Cardiac fibroblast (primary cell): ENCODE measurements around the gene NR2F1.

ENCODE experiments used
- DNase-seq, 2 donors: peaks; one replicate each; pipeline versions ENCODE4 v3.0.0 to v3.0.0-alpha.2; 2010; ENCODE audit warnings: low read depth in 2 of 2
- H3K4me3 ChIP-seq, 2 donors: replicated peaks in 1 of 2; 1 replicate in 1 of 2; 2 replicates in 1 of 2; pipeline ENCODE4 v1.5.1; 2011; ENCODE audit warnings: low read depth in 2 of 2, low read length in 2 of 2, mild to moderate bottlenecking in 2 of 2, moderate library complexity in 1 of 2
- CTCF ChIP-seq: IDR thresholded peaks from one replicate; pipeline ENCODE4 v1.5.1; 2011; ENCODE audit warnings: low read depth, mild to moderate bottlenecking, low read length, inconsistent platforms

NR2F1 gene

GRCh38 chr5:93602241-93603077, 19.4 kb downstream of the NR2F1 start:
- no peak for DNase-seq
- H3K4me3 ChIP-seq = no peak overlapping the region
- TF ChIP-seq CTCF = no peak

- no peak for DNase-seq
- no peak for TF ChIP-seq CTCF
- no peak overlapping the region for H3K4me3 ChIP-seq
These were observed 20.2 kb downstream of the NR2F1 start for GRCh38 chr5:93603078-93603792.

GRCh38 chr5:93603793-93604643, 21.0 kb downstream of the NR2F1 start:
- peak overlapping the region in 1 of 2 donors; percentile 28 for H3K4me3 ChIP-seq
- DNase-seq = peak; percentile 47 to 54
- no peak for TF ChIP-seq CTCF

GRCh38 chr5:93604644-93605515, 21.9 kb downstream of the NR2F1 start:
- no peak for DNase-seq
- no peak for TF ChIP-seq CTCF
- H3K4me3 ChIP-seq = no peak overlapping the region

- no peak overlapping the region for H3K4me3 ChIP-seq
- no peak for DNase-seq
- no peak for TF ChIP-seq CTCF
These were observed 23.3 kb downstream of the NR2F1 start for GRCh38 chr5:93606382-93606752.
